Trophoblast cell (in vitro differentiated cells and primary cell): Measurements from ENCODE around the gene SLC25A4.

Experiments used
- DNase-seq, 2 donors: peaks; one replicate each; pipeline ENCODE4 v3.0.0-alpha.2; 2016
- H2AFZ ChIP-seq: 2 replicates; pipeline ENCODE4 v1.6.1; 2013; ENCODE audit warnings: low read length, moderate library complexity, mild to moderate bottlenecking; ENCODE audit not compliant: insufficient read depth, poor library complexity
- H2AK5ac ChIP-seq: 2 replicates; pipeline ENCODE4 v1.6.1; 2013; ENCODE audit warnings: mild to moderate bottlenecking, low read length
- H2BK120ac ChIP-seq: 2 replicates; pipeline ENCODE4 v1.6.1; 2013; ENCODE audit warnings: low read length, mild to moderate bottlenecking, moderate library complexity; ENCODE audit not compliant: insufficient read depth, poor library complexity
- H2BK12ac ChIP-seq: 2 replicates; pipeline ENCODE4 v1.6.1; 2013; ENCODE audit warnings: mild to moderate bottlenecking, low read length, moderate library complexity
- H2BK5ac ChIP-seq: 2 replicates; pipeline ENCODE4 v1.6.1; 2013; ENCODE audit warnings: low read length, low read depth, moderate library complexity, mild to moderate bottlenecking; ENCODE audit not compliant: poor library complexity
- H3K14ac ChIP-seq: 2 replicates; pipeline ENCODE4 v1.6.1; 2013; ENCODE audit warnings: mild to moderate bottlenecking, low read length
- H3K18ac ChIP-seq: 2 replicates; pipeline ENCODE4 v1.6.1; 2013; ENCODE audit warnings: mild to moderate bottlenecking, low read length
- H3K23ac ChIP-seq: 2 replicates; pipeline ENCODE4 v1.6.1; 2013; ENCODE audit warnings: low read length
- H3K27ac ChIP-seq: 2 replicates; pipeline ENCODE4 v1.5.1; 2013; ENCODE audit warnings: low read depth, mild to moderate bottlenecking, inconsistent platforms, low read length, moderate library complexity
- H3K27me3 ChIP-seq: 2 replicates; pipeline ENCODE4 v1.6.1; 2013; ENCODE audit warnings: inconsistent platforms, mild to moderate bottlenecking, low read length, moderate library complexity; ENCODE audit not compliant: insufficient read depth
- H3K36me3 ChIP-seq, 2 experiments: 1 replicate in 1 of 2; 2 replicates in 1 of 2; pipeline ENCODE4 v1.6.1; 2013; ENCODE audit warnings: low read length in 2 of 2, mild to moderate bottlenecking in 2 of 2, moderate library complexity in 1 of 2; ENCODE audit not compliant: insufficient read depth in 2 of 2, control insufficient read depth in 1 of 2
- H3K4ac ChIP-seq: 2 replicates; pipeline ENCODE4 v1.6.1; 2013; ENCODE audit warnings: low read depth, mild to moderate bottlenecking, low read length, moderate library complexity
- H3K4me1 ChIP-seq, 2 experiments: 1 replicate in 1 of 2; 2 replicates in 1 of 2; pipeline ENCODE4 v1.6.1; 2013; ENCODE audit warnings: low read length in 2 of 2, mild to moderate bottlenecking in 2 of 2, moderate library complexity in 1 of 2; ENCODE audit not compliant: insufficient read depth in 2 of 2, control insufficient read depth in 1 of 2
- H3K4me2 ChIP-seq: 2 replicates; pipeline ENCODE4 v1.6.1; 2013; ENCODE audit warnings: inconsistent platforms, mild to moderate bottlenecking, low read length, moderate library complexity
- H3K4me3 ChIP-seq: 2 replicates; pipeline ENCODE4 v1.5.1; 2013; ENCODE audit warnings: mild to moderate bottlenecking, low read depth, low read length, inconsistent platforms
- H3K79me1 ChIP-seq: one replicate; pipeline ENCODE4 v1.6.1; 2013; ENCODE audit warnings: low read length
- H3K79me2 ChIP-seq: 2 replicates; pipeline ENCODE4 v1.6.1; 2013; ENCODE audit warnings: low read length, mild to moderate bottlenecking; ENCODE audit not compliant: control insufficient read depth, insufficient read depth, poor library complexity
- H3K9ac ChIP-seq: 2 replicates; pipeline ENCODE4 v1.6.1; 2013; ENCODE audit warnings: mild to moderate bottlenecking, low read length
- H3K9me3 ChIP-seq: 2 replicates; pipeline ENCODE4 v1.6.1; 2013; ENCODE audit warnings: low read depth, mild to moderate bottlenecking, control low read depth, inconsistent platforms, low read length; ENCODE audit not compliant: insufficient read depth
- H4K12ac ChIP-seq: 2 replicates; pipeline ENCODE4 v1.6.1; 2013; ENCODE audit warnings: low read depth, mild to moderate bottlenecking, low read length, moderate library complexity
- H4K8ac ChIP-seq: 2 replicates; pipeline ENCODE4 v1.6.1; 2013; ENCODE audit warnings: low read depth, mild to moderate bottlenecking, low read length, moderate library complexity
- H4K91ac ChIP-seq: one replicate; pipeline ENCODE4 v1.6.1; 2013; ENCODE audit warnings: low read depth, mild to moderate bottlenecking, low read length, moderate library complexity
- WGBS: extraction: QIAGEN DNeasy Blood & Tissue Kit; methylation state at CpG from one replicate; pipeline ENCODE4 v1.1.7; 2013; ENCODE audit warnings: missing lambda C conversion rate; ENCODE audit not compliant: insufficient read length, insufficient coverage; ENCODE audit errors: extremely low coverage; 5-methylcytosine and 5-hydroxymethylcytosine counted together

The SLC25A4 gene

DNA sequence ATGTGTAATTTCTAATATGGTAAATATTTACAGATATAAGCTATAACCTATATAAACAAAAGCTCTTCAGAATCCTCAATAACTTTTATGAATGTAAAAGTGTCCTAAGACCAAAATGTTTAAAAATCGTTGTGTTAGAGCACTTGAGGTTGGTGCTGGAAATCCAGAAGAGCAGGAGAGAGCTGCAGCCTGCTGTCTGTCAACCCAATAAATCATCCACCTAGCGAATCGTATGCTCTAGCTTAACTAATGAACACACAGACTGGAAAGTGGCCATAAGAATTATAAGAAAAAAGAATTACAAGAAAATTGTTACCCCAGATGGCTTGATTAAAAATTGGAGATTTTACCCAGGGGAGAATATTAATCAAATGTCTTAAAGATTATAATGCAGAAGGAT lies 43.7 kb downstream of the SLC25A4 start:
- H3K79me2 ChIP-seq = no peaks in the 10 kb centered on the region
- H4K8ac ChIP-seq = no peak overlapping the region
- H3K27me3 ChIP-seq = no peaks in the 10 kb centered on the region
- no peak overlapping the region for H3K9ac ChIP-seq
- H3K4ac ChIP-seq = no peak overlapping the region
- peaks cover 3 to 4% of the 10 kb centered on the region in 2 experiments for H3K36me3 ChIP-seq
- H4K12ac ChIP-seq = no peak overlapping the region
- no peak overlapping the region for H3K18ac ChIP-seq
- no peak overlapping the region for H2BK5ac ChIP-seq
- no peak overlapping the region for H3K27ac ChIP-seq
- H3K4me1 ChIP-seq = no peaks in the 10 kb centered on the region
- no peak overlapping the region for H3K4me2 ChIP-seq
- no peaks in the 10 kb centered on the region for H3K79me1 ChIP-seq
- H2AFZ ChIP-seq = no peak overlapping the region
- H3K23ac ChIP-seq = no peak overlapping the region
- no peak overlapping the region for H3K4me3 ChIP-seq
- no peak overlapping the region for H3K14ac ChIP-seq
- no CpG with 5 or more reads among the region's 3 CpGs for WGBS
- no peak overlapping the region for H2AK5ac ChIP-seq
- no peak overlapping the region for H2BK12ac ChIP-seq
- no peak overlapping the region for H4K91ac ChIP-seq
- no peaks in the 10 kb centered on the region for H3K9me3 ChIP-seq
- DNase-seq = no peak
- no peak overlapping the region for H2BK120ac ChIP-seq

DNA sequence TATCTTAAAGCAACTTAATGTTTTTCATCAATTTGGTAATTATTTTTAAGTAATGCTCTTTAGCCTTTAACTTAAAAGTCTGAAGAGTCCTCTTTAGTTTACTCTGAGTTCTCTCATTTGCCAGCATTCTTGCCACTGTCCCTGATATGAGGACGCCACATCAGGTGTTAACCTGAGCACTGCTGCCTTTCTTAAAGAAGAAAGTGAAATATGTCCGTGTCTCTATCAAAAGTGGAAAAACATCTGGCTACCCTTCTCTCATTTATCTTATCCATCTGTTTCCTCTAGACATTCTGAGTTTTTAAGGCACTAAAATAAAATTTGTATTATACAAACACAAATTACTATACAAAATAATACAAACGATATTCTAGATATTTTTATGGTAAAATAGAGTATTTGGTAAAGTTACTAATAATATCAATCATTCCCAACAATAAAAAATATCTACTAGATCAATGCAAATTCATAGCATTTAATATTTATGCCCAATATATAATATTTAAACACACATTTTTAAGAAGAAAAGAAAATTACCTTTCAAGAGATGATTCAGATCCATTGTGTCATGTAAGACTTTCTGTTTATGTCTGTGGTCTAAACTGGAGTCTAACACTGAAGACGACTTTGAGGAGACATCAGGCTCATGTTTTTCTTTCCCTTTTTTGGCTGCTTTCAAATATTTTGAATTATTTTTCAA lies 46.7 kb downstream of the SLC25A4 start:
- Histone ChIP-seq H3K9me3 (no peaks in the 10 kb centered on the region), H2AFZ (no peak overlapping the region), H2BK12ac (no peak overlapping the region), H3K79me2 (no peaks in the 10 kb centered on the region), H2BK5ac (no peak overlapping the region), H4K12ac (no peak overlapping the region), H3K4me1 (no peaks in the 10 kb centered on the region), H4K8ac (no peak overlapping the region), H3K14ac (no peak overlapping the region), H3K4ac (no peak overlapping the region), H3K4me2 (no peak overlapping the region), H3K18ac (no peak overlapping the region), H3K79me1 (no peaks in the 10 kb centered on the region), H3K27ac (no peak overlapping the region), H3K23ac (no peak overlapping the region), H2BK120ac (no peak overlapping the region), H3K27me3 (no peaks in the 10 kb centered on the region), H4K91ac (no peak overlapping the region), H2AK5ac (no peak overlapping the region), H3K4me3 (no peak overlapping the region), H3K36me3 (peaks cover 3 to 4% of the 10 kb centered on the region in 2 experiments), H3K9ac (no peak overlapping the region)
- no peak for DNase-seq
- WGBS = no CpG with 5 or more reads among the region's 4 CpGs

DNA sequence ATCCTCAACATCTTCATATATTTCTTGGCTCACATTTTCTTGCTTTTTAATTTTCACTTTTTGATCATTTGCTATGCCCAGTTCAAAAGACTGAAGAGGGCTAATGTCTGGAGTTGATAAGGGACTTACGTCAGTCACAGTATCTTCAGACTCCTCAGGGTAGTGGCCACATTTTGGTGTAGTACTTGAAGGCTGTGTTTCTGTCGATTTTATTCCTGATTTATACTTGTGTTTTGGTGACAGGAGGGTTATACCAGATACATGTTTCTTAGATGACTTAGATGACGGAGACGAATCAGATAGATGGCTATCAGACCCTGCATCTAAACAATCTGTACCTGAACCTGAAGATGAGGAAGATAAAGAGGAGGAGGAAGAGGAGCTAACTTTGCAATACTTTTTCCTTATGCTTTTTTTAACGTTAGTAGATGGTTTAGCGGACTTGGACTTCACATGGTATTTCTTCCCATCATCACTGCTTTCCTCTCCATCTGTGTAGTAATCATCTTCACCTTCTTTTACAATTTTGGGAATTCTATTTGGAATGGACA lies 47.3 kb downstream of the SLC25A4 start:
- Histone ChIP-seq H2BK12ac (no peak overlapping the region), H3K79me2 (no peaks in the 10 kb centered on the region), H3K4me2 (no peak overlapping the region), H3K4ac (no peak overlapping the region), H2BK5ac (no peak overlapping the region), H3K18ac (no peak overlapping the region), H3K27ac (no peak overlapping the region), H3K9me3 (no peaks in the 10 kb centered on the region), H3K9ac (no peak overlapping the region), H3K27me3 (no peaks in the 10 kb centered on the region), H3K4me1 (no peaks in the 10 kb centered on the region), H2BK120ac (no peak overlapping the region), H2AFZ (no peak overlapping the region), H4K8ac (no peak overlapping the region), H4K91ac (no peak overlapping the region), H3K36me3 (peaks cover 3 to 4% of the 10 kb centered on the region in 2 experiments), H3K23ac (no peak overlapping the region), H4K12ac (no peak overlapping the region), H3K4me3 (no peak overlapping the region), H2AK5ac (no peak overlapping the region), H3K14ac (no peak overlapping the region), H3K79me1 (no peaks in the 10 kb centered on the region)
- DNase-seq = no peak
- WGBS = no CpG with 5 or more reads among the region's 6 CpGs

DNA sequence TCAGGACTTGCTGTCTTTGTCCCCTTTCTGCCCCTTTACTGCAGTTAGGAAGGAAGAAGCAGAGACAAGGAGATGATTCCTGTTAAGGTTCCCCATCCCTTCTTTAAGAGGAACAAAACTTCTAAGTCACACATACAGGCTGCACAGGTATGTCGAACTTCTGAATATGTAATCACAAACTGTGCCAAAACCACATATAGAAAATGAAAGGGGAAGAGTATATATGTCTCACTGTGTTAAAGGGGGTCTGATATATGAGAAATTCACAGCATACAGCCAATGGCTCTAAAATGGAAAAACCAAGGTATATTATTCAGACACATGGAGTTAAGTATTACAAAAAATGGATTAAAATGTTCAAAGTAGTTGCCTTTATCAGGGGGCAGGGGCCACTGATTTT lies 49.0 kb downstream of the SLC25A4 start:
- H3K23ac ChIP-seq = no peak overlapping the region
- no CpG with 5 or more reads among the region's 1 CpG for WGBS

More for the DNA sequence above, 49.0 kb downstream of the SLC25A4 start:
- H4K91ac ChIP-seq = no peak overlapping the region
- H3K4me1 ChIP-seq = no peaks in the 10 kb centered on the region
- no peak overlapping the region for H3K4ac ChIP-seq
- no peak for DNase-seq
- no peaks in the 10 kb centered on the region for H3K79me2 ChIP-seq
- H4K8ac ChIP-seq = no peak overlapping the region
- H2AK5ac ChIP-seq = no peak overlapping the region
- no peak overlapping the region for H3K27ac ChIP-seq
- no peaks in the 10 kb centered on the region for H3K9me3 ChIP-seq
- H3K27me3 ChIP-seq = no peaks in the 10 kb centered on the region
- no peak overlapping the region for H3K18ac ChIP-seq
- H3K4me3 ChIP-seq = no peak overlapping the region
- H2BK120ac ChIP-seq = no peak overlapping the region
- no peak overlapping the region for H2BK5ac ChIP-seq
- H3K14ac ChIP-seq = no peak overlapping the region
- no peaks in the 10 kb centered on the region for H3K79me1 ChIP-seq
- no peak overlapping the region for H3K4me2 ChIP-seq
- H4K12ac ChIP-seq = no peak overlapping the region
- H2AFZ ChIP-seq = no peak overlapping the region
- no peak overlapping the region for H2BK12ac ChIP-seq
- no peak overlapping the region for H3K9ac ChIP-seq
- peaks cover 3 to 4% of the 10 kb centered on the region in 2 experiments for H3K36me3 ChIP-seq
